ENCODE results near the gene UACA.

UACA gene

GRCh38 chr15:70653426-70653825, 109.9 kb downstream of the UACA start:
- DNase-seq: no peak

DNA sequence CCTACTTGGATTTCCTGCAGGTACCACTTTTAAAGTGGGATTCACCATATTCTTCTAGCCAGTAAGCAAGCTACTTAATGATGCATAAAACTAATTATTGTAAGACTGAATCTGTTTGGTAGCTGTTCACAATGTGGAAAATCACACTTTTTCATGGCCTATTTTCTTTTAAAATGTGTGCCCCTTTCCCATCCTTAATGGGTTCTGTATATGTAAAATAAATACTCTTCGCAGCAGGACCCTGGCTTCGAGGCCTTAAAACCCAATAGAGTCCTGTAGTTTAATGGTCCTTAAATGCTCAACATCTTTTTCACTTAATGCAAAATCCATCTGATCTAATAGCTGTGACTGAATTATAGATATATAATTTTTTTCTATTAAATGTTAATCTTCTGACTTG, 111.0 kb downstream of the UACA start:
- no peak for DNase-seq

DNA sequence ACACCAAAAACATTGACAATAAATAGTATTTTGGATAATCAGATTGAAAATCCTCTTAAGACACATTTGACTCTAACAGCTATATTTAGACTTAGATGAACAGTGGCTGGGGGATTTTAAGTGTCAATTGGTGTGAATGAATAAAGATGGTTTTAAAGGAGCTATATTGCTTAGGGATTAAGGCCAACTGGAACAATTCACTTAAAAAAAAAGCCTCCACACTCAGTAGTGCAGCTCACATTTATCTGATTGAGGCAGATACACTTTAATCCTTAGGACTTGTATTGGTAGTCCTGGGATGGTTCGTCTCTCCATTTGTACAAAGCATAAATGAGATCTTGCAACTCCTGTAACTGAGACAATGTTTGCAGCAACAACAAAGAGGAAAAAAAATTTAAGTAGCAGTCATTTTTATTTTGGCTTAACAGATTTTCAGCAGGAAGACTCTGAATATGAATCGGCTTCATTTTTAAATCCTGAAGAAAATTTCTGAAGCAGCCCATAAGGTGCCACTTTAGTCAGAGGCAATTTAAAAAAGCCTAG, 112.0 kb downstream of the UACA start:
- no peak for DNase-seq

- DNase-seq: no peak
Observed at GRCh38 chr15:70650567-70651302, 112.6 kb downstream of the UACA start.

DNA sequence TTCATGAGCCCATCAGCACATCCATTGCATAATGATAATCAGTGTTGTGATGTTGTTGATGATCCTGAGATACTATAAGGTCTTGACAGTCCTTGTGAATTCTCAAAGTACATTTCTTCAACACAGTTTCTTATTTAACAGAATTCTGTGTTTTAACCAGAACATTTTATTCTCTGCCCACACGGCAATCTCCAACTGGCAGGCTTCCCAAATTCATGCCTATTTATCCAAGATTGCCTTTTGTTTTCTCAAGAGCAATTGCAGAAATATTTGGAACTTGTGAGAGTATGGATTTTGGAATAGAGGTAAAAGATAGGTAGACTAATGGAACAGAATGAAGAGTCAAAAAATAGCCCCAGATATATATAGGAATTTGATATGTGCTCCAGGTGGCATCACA, 116.0 kb downstream of the UACA start:
- no peak for DNase-seq

DNA sequence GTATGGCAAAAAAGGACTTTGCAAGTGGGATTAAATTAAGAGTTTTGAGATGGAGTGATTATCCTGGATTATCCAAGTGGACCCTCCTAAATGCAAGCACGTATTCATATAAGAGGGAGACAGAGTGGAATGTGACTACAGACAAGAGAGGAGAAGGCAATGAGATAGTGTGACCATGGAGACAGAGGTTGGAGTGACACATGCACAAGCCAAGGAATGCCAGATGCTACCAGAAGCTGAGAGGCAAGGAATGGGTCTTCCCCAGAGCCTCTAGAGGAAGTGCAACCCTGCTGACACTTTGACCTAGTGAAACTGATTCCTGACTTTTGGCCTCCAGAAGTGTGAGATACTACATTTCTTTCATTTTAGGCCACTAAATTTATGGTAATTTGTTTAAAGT, 117.2 kb downstream of the UACA start:
- DNase-seq: no peak

DNA sequence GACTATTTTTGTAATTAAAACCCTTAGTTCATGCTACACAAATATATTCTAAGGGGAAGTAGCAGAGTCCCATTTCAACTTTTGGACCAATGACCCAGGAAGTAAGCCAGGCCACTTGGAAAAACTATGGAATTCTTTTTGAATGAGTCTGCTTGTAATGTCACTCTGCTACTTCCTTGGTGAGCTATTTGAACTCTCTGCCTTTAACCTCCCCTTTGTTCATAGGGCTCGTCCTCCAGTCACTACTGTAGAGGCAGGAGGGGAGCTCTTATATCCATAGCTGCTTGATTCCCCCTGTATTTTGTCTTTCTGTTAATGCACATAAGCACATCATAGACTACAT, 119.6 kb downstream of the UACA start:
- DNase-seq: no peak

DNA sequence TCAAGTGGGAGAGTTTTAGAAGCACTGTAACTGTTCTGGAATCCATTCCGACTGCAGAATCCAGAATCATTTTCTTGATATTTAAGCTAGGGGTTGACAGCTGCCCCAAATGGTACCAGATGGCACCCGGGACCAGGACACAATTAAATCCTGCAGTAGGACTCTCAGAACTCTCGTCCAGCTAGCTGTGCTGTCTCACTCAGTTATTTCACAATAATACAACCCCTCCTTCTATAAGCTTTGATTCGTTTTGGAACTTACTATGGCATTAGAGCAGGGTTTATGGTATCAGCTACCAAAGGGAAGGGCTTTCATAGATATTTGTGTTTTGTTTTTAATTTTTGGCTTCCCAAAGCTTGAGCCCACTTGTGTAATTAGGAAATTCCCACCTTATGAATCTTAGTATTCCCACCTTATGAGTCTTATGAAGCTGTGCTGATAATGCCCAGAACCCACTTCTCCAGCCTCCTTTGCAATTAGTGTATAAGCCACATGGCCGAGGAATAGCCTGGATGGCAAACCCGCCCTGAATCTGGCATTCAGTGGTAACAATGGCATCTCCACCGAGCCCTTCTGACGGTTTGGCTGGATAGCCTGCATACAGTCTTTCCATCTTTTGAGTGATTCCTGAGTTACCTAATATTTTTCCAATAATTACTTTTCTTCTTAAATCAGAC, 120.1 kb downstream of the UACA start:
- DNase-seq: no peak

DNA sequence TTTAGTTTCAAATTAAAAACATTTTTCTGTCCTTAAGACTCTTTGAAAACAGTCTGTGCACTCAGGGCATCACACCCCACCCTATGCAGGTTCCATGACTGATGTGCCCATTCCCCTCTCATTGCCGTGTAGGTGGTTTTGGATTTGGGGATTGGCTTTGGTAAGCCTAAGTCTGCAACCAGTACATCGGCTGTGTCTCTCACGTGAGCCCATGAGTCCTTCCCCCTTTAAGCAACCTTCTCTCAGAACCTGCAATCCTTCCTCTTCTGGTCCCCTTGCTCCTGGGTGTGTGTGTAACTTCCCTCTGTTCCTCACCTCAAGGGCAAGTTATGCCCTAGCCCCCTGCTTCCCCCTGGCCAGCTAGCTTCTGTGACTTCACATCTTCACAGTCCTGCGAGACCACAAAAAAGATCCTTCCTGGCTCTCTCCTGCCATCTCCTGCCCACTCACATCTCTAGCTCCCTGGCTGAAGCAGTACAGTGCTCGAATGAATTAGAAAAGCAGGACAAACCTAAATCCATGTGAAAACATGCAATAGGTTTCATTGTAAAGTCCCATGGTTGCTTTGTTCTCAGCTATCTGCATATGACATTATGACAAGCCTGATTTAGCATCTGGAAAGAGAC, 126.7 kb downstream of the UACA start:
- no peak for DNase-seq

DNA sequence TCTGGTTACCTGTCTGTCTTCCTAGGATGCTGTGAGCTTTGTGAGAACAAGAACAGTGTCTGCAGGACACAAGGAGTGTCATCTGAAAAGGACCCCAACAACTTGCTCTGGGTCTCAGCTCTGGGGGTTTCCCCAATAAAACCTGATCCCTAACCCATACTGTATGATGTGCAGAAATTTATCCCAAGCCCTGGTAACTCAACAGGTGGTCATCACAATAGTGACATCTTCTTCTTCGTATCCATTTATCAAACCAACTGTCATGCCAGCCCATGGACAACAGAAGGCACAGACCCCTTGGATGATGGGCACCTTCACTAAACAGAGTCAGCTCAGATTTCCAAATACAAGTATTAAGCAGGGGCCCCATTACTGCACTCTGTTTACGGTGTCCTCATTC, 127.5 kb downstream of the UACA start:
- no peak for DNase-seq

GRCh38 chr15:70633991-70634390, 129.4 kb downstream of the UACA start:
- no peak for DNase-seq

DNA sequence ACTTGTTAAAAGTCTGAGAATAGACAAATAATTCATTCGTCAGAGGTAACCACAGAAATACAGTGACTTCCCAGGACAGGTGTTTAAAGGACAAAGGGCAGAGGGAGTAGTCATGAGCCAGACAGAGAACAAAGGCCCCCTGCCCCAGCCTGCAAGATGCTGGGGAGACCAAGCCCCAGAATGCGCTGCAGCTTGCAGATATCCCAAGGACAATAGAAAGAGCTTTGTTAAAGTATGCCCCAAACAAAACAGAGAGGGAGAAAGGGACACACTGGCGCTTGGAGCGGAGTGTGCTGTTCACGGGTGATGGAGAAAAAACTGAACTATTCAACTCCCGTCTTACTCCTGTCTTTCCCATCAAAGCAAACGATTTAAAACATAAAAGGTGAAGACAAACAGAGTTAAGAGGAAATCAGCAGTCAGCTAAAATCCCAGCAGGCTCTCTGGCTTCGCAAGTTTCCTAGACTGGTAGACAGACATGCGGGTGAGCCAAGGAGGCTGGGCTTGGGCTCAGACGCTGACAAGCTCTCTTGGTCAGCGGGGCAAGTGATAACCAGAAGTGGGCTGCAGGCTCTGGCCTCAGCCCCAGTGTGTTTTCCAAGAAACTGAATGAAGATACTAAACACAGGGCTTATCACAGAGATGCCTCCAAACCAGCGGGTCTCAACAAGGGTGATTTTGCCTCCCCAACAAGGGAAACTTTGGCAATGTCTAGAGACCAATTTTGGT, 130.1 kb downstream of the UACA start:
- no peak for DNase-seq

DNA sequence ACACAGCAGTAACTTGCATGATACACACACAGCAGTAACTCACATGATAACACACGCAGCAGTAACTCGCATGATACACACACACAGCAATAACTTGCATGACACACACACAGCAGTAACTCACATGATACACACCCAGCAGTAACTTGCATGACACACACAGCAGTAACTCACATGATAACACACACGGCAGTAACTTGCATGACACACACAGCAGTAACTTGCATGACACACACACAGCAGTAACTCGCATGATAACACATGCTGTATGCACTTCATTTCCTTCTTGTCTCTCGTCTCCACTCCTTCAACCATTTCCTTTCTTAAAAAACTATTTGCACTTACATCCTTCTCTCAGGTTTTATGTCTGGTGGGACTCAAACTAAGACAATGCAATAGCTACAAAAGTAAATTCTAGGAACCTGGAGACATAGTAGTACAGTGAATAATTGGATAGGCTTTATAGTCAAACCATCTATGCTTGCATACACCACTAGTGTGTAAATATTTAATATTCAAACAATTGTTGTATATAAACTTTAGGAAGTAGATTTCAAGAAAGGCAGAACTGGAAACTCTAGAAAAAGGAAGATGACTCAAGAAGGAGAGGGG, 130.8 kb downstream of the UACA start:
- no peak for DNase-seq

DNA sequence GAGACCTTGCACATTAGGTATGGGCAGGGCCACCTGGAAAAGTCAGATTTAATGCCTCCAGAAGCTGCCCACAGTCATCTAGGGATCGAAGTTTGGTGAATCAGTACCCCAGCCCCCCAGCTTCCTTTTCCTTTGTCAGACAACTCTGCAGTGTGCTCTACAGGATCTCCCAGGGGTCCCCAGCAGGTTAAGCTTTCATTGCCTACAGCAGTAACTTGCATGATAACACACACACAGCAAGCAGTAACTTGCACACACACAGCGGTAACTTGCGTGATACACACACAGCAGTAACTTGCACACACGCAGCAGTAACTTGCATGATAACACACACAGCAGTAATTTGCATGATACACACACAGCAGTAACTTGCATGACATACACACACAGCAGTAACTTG, 131.3 kb downstream of the UACA start:
- DNase-seq: no peak

DNA sequence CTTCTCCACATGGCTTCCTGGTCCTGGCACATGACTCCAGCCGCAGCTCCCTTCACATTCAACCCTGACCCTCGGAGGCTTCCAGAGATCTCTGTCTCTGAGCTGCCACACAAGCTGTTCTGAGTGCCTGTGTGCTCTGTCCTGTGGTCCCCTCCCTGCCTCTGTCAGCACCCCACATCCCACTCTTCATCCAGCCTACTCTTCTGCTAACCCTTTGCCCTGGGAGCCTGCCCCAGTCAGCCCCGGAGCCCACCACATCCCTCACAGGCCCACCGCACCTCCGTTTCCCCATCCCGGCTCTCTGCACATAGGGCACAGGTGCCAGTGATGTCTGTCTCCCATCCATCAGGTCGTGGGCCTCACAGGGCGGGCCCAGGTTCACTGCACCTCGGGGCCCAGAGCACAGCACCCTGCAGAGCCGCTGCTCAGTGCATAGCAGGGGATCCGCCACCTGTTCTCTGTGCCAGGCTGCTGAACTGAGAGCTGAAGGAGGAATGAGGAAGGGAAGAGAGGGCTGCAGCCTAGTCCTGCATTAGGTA, 133.6 kb downstream of the UACA start:
- DNase-seq: no peak

GRCh38 chr15:70628549-70628896, 134.8 kb downstream of the UACA start:
- DNase-seq: no peak

GRCh38 chr15:70627734-70628548, 135.4 kb downstream of the UACA start:
- no peak for DNase-seq

- no peak for DNase-seq
Observed at GRCh38 chr15:70627322-70627721, 136.0 kb downstream of the UACA start.

GRCh38 chr15:70625438-70625837, 137.9 kb downstream of the UACA start:
- no peak for DNase-seq

- DNase-seq: no peak
Observed at GRCh38 chr15:70625011-70625410, 138.3 kb downstream of the UACA start.

GRCh38 chr15:70618929-70619328, 144.4 kb downstream of the UACA start:
- DNase-seq: no peak

DNA sequence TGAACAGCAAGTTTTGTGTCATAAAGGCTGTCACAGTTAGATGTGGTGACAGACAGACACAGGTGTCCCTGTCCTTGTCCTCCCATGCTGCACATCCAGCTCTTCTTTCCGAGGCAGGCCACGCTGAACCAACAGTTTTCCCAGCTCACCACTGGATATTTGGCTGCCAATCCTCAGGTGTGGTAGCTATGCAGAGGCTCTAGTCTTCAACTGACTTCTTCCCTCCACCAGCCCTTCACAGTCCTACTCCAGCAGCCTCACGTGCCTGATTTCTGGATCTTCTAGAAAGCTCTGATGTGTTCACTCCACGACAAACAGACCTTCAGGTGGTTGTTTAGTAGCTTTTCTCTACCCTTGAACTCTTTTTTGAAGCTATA, 145.5 kb downstream of the UACA start:
- no peak for DNase-seq

Measured in T-helper 9 cell (primary cell).